Duodenal mucosa (tissue), 2 donors: ENCODE measurements around the gene NHERF2.
A peak's percentile ranks its signal among the peaks of the same experiment; 100 is the strongest.

Experiments
- H3K27ac ChIP-seq: one replicate; pipeline ENCODE4 v1.7.0; 2013; ENCODE audit warnings: low read depth, low read length
- H3K27me3 ChIP-seq, 2 donors: one replicate each; pipeline ENCODE4 v1.7.0; 2013; ENCODE audit warnings: low read length in 2 of 2, control low read depth in 1 of 2; ENCODE audit not compliant: insufficient read depth in 2 of 2, control insufficient read depth in 1 of 2
- H3K36me3 ChIP-seq, 2 donors: one replicate each; pipeline ENCODE4 v1.7.0; 2013; ENCODE audit warnings: low read length in 2 of 2, control low read depth in 1 of 2; ENCODE audit not compliant: insufficient read depth in 2 of 2, control insufficient read depth in 1 of 2
- H3K4me1 ChIP-seq, 2 donors: one replicate each; pipeline ENCODE4 v1.7.0; 2013; ENCODE audit warnings: low read length in 2 of 2, control low read depth in 1 of 2; ENCODE audit not compliant: insufficient read depth in 2 of 2, control insufficient read depth in 1 of 2
- H3K4me3 ChIP-seq, 2 donors: one replicate each; pipeline ENCODE4 v1.7.0; 2013; ENCODE audit warnings: low read length in 2 of 2, low read depth in 1 of 2
- H3K9ac ChIP-seq, 2 donors: one replicate each; pipeline ENCODE4 v1.7.0; 2013; ENCODE audit warnings: low read length in 2 of 2, low read depth in 1 of 2
- H3K9me3 ChIP-seq, 2 donors: one replicate each; pipeline ENCODE4 v1.7.0; 2013; ENCODE audit warnings: low read length in 2 of 2, control low read depth in 1 of 2; ENCODE audit not compliant: control insufficient read depth in 1 of 2

Gene NHERF2

DNA sequence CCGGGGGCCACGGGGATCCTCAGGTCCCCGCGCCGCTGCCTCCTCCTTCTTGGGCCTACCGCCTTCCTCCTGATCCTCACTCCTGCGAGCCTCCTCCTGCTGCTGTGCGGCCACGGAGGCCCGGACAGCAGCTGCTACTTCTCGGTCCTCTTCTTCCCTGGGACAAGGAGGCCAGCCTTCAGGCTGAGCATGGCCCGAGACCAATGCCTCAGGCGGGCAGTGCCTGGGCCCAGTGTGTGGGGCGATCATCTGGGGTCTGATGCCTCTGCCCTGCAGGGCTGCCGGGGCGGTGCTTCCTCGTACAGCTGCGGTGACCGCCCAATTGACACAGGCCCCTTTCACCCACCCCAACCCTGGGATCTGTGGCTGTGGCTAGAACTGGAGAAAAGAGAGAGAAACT, 25.7 kb upstream of the NHERF2 start:
- Histone ChIP-seq H3K4me3 (no peak overlapping the region), H3K27me3 (no peaks in the 10 kb centered on the region), H3K4me1 (peaks cover 6 to 25% of the 10 kb centered on the region in 2 donors), H3K36me3 (peaks cover 22 to 64% of the 10 kb centered on the region in 2 donors), H3K27ac (no peak overlapping the region), H3K9me3 (no peaks in the 10 kb centered on the region), H3K9ac (no peak overlapping the region)

DNA sequence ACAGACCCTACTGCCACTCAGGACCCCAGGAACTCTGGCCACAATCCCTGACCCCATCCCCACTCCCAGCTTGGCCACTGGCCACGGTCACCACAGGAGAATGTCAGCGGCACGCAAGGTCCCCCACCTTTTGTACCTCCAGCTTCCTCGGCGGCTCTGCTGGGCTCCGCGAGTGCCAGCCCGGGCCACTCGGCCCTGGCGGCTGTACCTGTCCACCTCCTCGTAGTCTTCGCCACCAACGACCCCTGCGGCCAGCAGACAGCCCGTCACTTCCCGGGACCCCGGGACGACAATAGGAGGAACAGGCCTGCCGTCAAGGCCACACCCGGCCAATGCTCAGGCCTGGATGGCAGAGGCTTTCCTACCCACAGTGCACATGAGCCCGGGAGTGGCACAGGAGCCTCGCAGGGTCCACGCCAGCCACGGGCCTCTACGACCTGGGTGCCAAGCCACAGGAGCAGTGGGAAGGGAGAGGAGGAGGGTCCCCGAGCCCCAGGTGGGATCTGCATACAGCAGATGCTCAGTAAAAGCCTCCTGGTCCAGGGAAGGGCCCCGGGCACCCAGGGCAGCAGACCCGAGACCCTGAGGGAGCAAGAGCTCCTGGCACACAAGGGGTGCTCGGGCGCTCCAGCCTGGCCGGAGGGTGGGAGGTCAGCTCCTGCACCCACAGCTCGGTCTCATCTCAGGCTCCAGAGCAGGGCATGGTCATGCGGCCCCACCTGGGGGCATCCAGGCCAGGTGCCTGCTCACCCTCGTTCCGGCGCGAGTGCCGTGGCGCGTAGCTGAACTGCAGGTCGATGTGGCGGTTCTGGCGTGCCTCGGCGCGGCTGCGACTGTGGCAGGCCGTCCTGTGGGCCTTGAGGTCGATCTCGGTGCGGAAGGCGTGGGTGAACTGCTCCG, 25.0 kb upstream of the NHERF2 start:
- Histone ChIP-seq H3K27me3 (no peaks in the 10 kb centered on the region), H3K36me3 (peaks cover 22 to 63% of the 10 kb centered on the region in 2 donors), H3K9me3 (no peaks in the 10 kb centered on the region), H3K4me3 (no peak overlapping the region), H3K27ac (no peak overlapping the region), H3K4me1 (peaks cover 6 to 25% of the 10 kb centered on the region in 2 donors), H3K9ac (no peak overlapping the region)

DNA sequence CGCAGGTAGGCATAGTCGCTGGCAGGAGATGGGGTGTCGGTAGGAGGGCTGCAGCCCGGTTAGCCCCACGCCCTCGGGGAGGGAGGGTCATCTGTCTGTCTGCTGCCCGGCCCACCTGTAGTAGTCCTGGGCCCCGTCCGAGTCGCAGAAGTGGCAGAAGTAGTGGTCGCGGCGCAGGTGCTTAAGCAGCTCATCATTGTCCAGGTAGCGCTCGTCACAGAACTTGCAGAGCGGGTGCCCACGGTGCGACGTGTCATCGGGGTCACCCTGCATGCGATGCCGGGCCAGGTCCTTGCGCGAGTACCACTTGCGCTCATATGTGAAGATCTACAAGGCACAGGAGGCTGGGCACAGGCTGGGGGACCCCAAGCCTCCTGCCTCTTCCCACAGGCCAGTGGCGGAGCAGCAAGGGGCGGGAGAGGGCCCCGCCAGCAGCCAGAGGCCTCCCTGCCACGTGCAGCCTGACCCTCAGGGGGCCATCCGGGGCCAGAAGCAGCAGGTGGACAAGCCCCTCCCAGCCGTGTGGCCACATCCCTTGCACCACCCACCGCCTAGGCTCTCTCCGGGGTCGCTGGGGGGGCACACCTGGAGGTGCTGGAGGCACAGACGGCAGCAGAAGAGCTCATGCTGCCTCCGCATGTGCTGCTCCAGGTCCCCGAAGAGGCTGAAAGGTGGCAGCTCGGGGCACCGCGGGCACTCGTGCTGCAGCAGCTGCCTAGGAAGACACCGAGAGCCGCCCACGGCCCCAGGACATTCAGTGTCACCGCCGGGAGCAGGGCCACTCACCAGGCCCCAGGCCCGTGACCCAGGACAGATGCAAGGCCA, 24.1 kb upstream of the NHERF2 start:
- Histone ChIP-seq H3K9ac (no peak overlapping the region), H3K27ac (no peak overlapping the region), H3K4me1 (peaks cover 14 to 25% of the 10 kb centered on the region in 2 donors), H3K9me3 (no peaks in the 10 kb centered on the region), H3K36me3 (peaks cover 22 to 58% of the 10 kb centered on the region in 2 donors), H3K27me3 (no peaks in the 10 kb centered on the region), H3K4me3 (no peak overlapping the region)

DNA sequence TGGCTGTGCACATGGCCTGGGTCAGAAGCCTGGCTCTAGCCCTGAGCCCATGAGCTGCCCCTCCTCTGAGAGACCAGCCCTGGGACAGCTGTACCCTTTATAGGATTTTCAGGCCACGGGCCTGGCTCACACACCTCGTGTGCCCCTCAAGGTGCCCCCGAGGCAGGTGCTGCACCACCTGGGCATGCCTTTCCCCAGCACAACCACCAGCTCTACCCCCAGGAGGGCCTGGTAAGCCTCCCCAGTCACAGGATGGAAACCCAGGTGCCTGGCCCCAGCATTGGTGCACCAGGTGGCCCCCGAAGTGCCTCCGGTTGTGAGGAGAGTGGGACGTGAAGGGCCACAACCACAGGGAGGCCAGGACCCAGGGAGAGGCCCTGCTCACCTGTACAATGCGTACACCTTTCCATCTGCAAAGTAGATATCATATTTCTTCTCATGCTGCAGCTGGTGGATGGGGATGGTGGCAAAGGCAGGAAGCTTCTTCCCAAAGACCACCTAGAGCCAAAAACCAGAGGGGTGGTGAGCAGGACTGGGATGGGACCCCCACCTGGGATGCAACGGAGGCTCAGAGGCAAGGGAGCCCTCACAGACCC, 23.4 kb upstream of the NHERF2 start:
- H3K4me3 ChIP-seq: no peak overlapping the region
- H3K36me3 ChIP-seq: peaks cover 16 to 54% of the 10 kb centered on the region in 2 donors

DNA sequence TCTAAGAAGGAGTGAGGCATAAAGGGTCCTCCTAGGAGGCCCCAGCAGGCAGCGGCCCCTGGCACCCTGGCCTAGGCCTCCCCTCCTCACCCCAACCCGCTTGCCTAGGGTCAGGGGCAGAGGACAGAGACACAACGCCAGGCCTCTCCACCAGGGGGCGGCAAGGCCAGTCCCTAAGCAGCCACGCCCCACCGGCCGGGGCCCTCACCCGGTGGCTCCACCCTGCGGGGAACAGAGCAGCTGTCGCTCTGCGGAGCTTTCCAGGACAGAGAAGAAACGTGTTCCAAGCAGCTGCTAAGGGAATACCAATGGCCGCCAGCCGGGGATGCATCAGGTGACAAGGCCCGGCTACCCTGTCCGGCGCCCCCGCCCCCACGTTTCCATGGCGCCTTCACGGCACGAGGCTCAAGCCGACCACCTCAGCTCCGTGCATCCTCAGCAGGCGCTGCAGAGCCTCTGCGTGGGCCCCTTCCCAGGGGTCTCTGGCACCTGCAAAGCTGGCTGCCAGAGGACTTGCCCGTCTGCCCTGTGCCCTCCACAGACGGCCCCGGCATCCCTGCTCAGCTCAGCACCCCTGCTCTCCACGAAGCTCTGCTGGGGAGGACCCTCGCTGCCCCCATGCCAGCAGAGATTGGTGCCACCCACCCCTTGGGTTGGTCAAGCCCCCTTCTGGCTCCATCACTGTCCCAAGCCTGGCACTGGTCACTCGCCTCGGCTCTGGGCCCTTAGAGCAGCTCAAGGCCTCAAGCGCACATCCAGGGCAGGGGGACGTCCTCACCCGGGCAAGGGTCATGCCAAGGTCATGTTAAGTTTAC, 22.7 kb upstream of the NHERF2 start:
- peak overlapping the region; percentile 20 for H3K27ac ChIP-seq
- H3K36me3 ChIP-seq: peaks cover 16 to 50% of the 10 kb centered on the region in 2 donors
- H3K4me3 ChIP-seq: peak overlapping the region in 1 of 2 donors; percentile 7
- H3K27me3 ChIP-seq: no peaks in the 10 kb centered on the region
- H3K9ac ChIP-seq: no peak overlapping the region
- H3K9me3 ChIP-seq: no peaks in the 10 kb centered on the region
- H3K4me1 ChIP-seq: peaks cover 28 to 36% of the 10 kb centered on the region in 2 donors

More for the DNA sequence above, 23.4 kb upstream of the NHERF2 start:
- H3K27ac ChIP-seq: no peak overlapping the region
- no peaks in the 10 kb centered on the region for H3K9me3 ChIP-seq
- H3K9ac ChIP-seq: no peak overlapping the region
- peaks cover 21 to 29% of the 10 kb centered on the region in 2 donors for H3K4me1 ChIP-seq
- H3K27me3 ChIP-seq: no peaks in the 10 kb centered on the region

DNA sequence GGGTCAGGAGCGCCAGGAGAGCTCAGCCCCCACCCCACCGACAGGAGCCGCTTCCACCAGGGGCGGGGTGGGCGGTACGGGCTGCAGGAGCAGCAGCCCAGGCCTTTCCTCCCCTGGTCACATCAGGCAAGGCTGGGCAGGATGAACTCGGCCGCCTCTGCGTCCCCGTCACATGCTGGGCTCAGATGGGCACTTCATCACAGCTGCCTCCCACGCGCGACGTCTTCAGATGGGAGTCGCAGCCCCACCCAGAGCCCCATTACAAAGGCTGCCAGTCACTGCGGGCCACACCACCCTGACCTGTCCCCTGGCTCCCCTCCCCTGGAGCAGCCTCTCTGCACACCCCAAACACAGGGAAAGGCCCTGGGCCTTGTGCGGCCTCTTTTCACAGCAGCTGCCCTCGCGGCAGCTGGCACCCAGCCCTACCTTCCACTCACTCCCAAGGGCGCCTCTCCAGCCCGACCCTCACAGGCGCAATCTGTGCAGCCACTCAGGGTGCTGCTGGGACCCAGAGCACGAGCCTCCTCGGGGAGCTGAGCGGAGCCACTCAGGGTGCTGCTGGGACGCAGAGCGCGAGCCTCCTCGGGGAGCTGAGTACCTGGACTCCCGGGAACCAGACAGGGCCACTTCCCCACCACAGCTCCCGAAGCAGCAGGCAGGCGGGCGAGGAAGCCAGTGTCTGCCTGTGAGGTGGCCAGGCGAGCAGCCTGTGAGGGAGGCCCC, 21.7 kb upstream of the NHERF2 start:
- Histone ChIP-seq H3K27ac (no peak overlapping the region), H3K27me3 (no peaks in the 10 kb centered on the region), H3K9ac (no peak overlapping the region), H3K4me1 (peaks cover 28 to 37% of the 10 kb centered on the region in 2 donors), H3K4me3 (no peak overlapping the region), H3K36me3 (peaks cover 16 to 41% of the 10 kb centered on the region in 2 donors), H3K9me3 (no peaks in the 10 kb centered on the region)

DNA sequence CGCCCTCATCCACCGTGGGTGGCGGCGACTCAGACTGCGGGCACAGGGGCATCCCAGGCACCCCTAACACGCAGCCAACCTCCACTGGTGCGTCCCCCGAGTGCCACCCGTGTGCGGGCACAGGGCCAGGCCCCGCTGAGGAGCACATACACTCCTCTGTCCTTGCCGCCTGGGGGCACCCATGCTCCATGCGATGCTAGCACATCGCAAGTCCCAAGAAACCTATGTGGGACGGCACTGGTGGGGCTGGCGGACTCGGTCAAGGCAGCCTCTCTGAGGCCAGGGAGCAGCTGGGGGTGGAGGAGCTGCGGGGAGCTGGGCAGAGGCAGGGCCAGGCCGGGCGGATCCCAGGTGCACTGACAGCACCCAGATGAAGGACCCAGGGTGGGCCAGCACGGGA, 21.1 kb upstream of the NHERF2 start:
- Histone ChIP-seq H3K27ac (no peak overlapping the region), H3K36me3 (peaks cover 16 to 35% of the 10 kb centered on the region in 2 donors), H3K27me3 (no peaks in the 10 kb centered on the region), H3K9ac (no peak overlapping the region), H3K4me1 (peaks cover 34 to 43% of the 10 kb centered on the region in 2 donors), H3K9me3 (no peaks in the 10 kb centered on the region), H3K4me3 (no peak overlapping the region)

DNA sequence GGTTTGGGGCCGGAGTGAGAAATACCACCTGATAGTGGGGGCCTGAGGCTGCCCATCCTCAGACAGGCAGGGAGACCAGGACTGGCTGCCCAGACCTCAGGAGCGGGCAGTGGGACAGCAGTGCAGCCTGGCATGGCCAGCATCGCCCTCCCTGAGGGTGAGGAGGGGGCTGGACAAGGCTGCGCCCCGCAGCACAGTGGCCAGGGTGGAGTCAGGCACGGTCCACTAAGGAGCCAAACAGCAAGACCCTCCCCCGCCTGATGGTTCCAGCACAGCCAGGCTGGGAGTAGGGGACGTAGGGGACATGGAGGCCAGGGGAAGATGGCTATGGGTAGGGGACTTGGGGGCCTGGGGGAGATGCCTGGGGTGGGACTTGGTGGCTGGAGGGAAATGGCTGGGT, 20.4 kb upstream of the NHERF2 start:
- no peaks in the 10 kb centered on the region for H3K9me3 ChIP-seq
- H3K4me1 ChIP-seq: peaks cover 35 to 44% of the 10 kb centered on the region in 2 donors
- H3K4me3 ChIP-seq: no peak overlapping the region
- H3K27ac ChIP-seq: no peak overlapping the region
- peaks cover 12 to 28% of the 10 kb centered on the region in 2 donors for H3K36me3 ChIP-seq
- H3K27me3 ChIP-seq: no peaks in the 10 kb centered on the region
- H3K9ac ChIP-seq: no peak overlapping the region
